Activated CD8-positive, alpha-beta T cell treated with anti-CD3 and anti-CD28 coated beads for 36 hours (primary cell): ENCODE measurements around the gene FCN2. TPM values are rescaled to one million over a fixed set of nuclear protein-coding genes. Genes with fewer than 3 reads are reported as not detected.

Experiments used
- ATAC-seq: fragments of 200-7000 bp; cut with Tn5 transposase; one replicate; pipeline ENCODE4 v1.10.0; 2021; ENCODE audit warnings: mild to moderate bottlenecking, moderate library complexity
- CTCF ChIA-PET: fragments of 350-600 bp; sonication (Branson Sonifier 250); formaldehyde crosslinking; loops from one replicate; lab custom pipeline; 2021; ENCODE audit warnings: antibody characterized with exemption; lab: Charles Lee
- POLR2A ChIA-PET: fragments of 350-600 bp; sonication (Branson Sonifier 250); formaldehyde crosslinking; loops from one replicate; lab custom pipeline; 2021; ENCODE audit warnings: antibody characterized with exemption; lab: Charles Lee
- DNase-seq: peaks from one replicate; pipeline ENCODE4 v3.0.0-alpha.2; 2020
- H3K27ac Mint-ChIP-seq: one replicate; pipeline ENCODE4 v1.8.0; 2021; ENCODE audit warnings: mild to moderate bottlenecking, mixed read lengths
- H3K27me3 Mint-ChIP-seq: one replicate; pipeline ENCODE4 v1.8.0; 2021; ENCODE audit warnings: mixed read lengths
- H3K36me3 Mint-ChIP-seq: one replicate; pipeline ENCODE4 v1.8.0; 2021; ENCODE audit warnings: low read depth, mixed read lengths
- H3K4me1 Mint-ChIP-seq: one replicate; pipeline ENCODE4 v1.8.0; 2021; ENCODE audit warnings: low read depth, mixed read lengths
- H3K4me3 Mint-ChIP-seq: one replicate; pipeline ENCODE4 v1.8.0; 2021; ENCODE audit warnings: mild to moderate bottlenecking, moderate library complexity, mixed read lengths
- H3K9me3 Mint-ChIP-seq: one replicate; pipeline ENCODE4 v1.8.0; 2021; ENCODE audit warnings: mixed read lengths
- intact Hi-C: fragments of 100-400 bp; cut with micrococcal nuclease; formaldehyde crosslinking; loops from one replicate; pipeline ENCODE4 v1.10.0; 2022
- total RNA-seq, 2 experiments: library from RNA; stranded (reverse); gene quantifications; one replicate each; pipeline ENCODE4 v1.2.3, GENCODE V29; 2021
- TF ChIP-seq, protein P1 (sequence below): fragments of 200-600 bp; IDR thresholded peaks from one replicate; pipeline ENCODE4 v1.8.0; 2022; ENCODE audit warnings: antibody characterized with exemption, mild to moderate bottlenecking

The FCN2 gene
- total RNA-seq, 2 experiments from 2014 or later: not detected

DNA sequence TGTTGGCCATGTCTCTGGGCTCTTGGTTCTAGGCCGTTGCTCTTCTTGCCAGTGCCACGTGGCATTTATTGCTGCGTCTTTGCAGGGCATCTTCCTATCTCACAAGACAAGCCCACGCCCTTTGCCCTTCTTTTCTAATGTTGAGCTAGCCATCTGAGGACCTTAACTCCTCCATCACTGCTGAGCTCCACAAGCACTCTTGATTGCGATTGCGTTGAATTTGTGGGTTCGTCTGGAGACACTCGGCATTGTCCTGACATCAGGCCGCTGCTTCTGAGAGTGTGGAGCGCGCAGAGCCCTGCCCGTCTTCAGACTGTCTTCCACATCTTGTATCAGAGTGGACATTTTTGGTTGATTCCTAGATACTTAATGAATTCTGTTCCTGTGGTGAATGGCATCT is 51.6 kb downstream of the FCN2 start:
- no peak overlapping the region for H3K27ac Mint-ChIP-seq
- H3K9me3 Mint-ChIP-seq: no peaks in the 10 kb centered on the region
- H3K4me3 Mint-ChIP-seq: no peak overlapping the region
- H3K27me3 Mint-ChIP-seq: peaks cover 5% of the 10 kb centered on the region
- H3K36me3 Mint-ChIP-seq: no peaks in the 10 kb centered on the region
- no peak for ATAC-seq
- TF ChIP-seq, protein P1, sequence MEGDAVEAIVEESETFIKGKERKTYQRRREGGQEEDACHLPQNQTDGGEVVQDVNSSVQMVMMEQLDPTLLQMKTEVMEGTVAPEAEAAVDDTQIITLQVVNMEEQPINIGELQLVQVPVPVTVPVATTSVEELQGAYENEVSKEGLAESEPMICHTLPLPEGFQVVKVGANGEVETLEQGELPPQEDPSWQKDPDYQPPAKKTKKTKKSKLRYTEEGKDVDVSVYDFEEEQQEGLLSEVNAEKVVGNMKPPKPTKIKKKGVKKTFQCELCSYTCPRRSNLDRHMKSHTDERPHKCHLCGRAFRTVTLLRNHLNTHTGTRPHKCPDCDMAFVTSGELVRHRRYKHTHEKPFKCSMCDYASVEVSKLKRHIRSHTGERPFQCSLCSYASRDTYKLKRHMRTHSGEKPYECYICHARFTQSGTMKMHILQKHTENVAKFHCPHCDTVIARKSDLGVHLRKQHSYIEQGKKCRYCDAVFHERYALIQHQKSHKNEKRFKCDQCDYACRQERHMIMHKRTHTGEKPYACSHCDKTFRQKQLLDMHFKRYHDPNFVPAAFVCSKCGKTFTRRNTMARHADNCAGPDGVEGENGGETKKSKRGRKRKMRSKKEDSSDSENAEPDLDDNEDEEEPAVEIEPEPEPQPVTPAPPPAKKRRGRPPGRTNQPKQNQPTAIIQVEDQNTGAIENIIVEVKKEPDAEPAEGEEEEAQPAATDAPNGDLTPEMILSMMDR: no peak
- ChIA-PET POLR2A (no interaction called here), CTCF (no interaction called here)
- H3K4me1 Mint-ChIP-seq: no peaks in the 10 kb centered on the region
- intact Hi-C loops: no loop called here
- DNase-seq: no peak

DNA sequence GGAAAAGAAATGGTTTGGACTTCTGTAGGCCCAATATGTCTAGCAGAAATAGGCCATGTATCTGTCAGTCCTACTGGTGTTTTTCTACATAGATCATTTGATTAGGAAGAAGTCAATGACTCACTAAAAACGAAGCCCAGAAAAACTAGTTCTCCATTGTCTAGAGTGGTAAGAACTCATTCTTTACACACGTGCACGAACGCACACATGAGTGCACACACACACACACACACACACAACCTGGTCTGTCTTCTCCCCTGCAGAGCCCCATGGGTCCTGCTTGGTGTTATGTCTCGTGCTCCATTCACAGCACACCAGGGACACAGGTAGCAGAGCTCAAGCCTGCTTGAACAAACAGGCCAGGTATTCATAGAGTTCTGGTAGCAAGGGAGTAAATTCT is 52.0 kb downstream of the FCN2 start:
- CTCF ChIA-PET: no interaction called here
- Mint-ChIP-seq H3K27ac (no peak overlapping the region), H3K36me3 (no peaks in the 10 kb centered on the region), H3K27me3 (peaks cover 5% of the 10 kb centered on the region), H3K4me3 (no peak overlapping the region), H3K4me1 (no peaks in the 10 kb centered on the region), H3K9me3 (no peaks in the 10 kb centered on the region)
- DNase-seq (no peak), ATAC-seq (no peak)
- POLR2A ChIA-PET: no interaction called here
- intact Hi-C loops: no loop called here
- TF ChIP-seq, protein P1: no peak

DNA sequence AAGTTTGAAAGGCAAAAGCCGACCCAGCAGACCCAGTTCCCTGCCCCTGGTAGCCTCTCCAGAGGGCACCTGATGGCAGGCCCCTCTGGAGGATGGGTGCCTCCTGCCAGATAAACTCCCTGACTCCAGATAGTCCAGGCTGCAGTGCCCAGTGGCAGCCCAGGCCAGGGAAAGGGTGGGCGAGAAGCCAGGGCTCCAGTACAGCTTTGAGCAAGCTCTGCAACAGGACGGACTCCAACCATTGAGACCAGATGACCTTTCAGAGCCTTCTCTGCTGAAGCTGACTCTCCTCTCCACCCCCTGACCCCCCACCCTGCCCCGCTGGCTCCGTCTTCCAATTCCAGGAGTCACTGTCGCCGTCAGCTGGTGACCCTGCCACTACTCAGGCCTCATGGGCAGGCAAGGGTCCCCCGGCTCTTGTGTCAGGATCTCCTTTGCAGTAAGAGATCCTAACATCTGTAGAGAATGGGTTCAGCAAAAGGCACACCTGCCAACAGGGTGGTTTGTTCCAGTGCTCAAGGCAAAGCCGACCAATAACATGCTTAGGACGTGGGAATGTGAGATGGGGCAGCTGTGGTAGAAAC is 52.6 kb downstream of the FCN2 start:
- DNase-seq: no peak
- Mint-ChIP-seq H3K36me3 (no peaks in the 10 kb centered on the region), H3K27ac (no peak overlapping the region), H3K27me3 (peaks cover 5% of the 10 kb centered on the region), H3K4me3 (no peak overlapping the region), H3K9me3 (no peaks in the 10 kb centered on the region), H3K4me1 (no peaks in the 10 kb centered on the region)
- POLR2A ChIA-PET: no interaction called here
- intact Hi-C loops: no loop called here
- ATAC-seq: no peak
- CTCF ChIA-PET: no interaction called here
- TF ChIP-seq, protein P1: no peak

DNA sequence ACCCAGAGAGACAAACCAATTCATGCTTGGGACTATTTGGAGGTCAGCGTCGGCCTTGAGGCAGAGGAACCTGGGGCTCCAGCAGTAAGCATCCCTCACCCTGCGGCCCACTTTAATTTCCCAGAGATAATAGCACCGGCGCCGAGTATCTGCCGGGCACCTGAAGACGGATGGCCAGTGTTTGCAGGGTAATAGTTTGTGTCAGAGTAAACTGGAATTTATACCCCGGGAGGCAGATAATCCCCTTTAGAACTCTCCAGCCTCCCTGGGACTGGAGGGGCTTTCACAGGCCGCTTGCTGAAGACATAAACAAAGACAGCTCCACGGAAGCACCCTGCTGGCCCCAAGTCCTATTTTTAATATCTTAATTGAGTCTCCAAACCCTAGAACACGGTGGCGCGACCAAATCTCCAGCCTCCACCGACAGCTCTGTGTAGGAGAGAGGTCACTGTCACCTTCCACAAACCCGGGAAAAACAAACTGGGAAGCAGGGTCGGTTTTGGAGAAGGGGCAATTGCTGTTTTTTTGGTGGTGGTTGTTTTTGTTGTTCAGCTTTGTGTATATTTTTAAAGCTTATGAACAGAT is 54.5 kb downstream of the FCN2 start:
- H3K27ac Mint-ChIP-seq: no peak overlapping the region
- no peak for ATAC-seq
- intact Hi-C loops: no loop called here
- peaks cover 3% of the 10 kb centered on the region for H3K27me3 Mint-ChIP-seq
- DNase-seq: no peak
- H3K9me3 Mint-ChIP-seq: no peaks in the 10 kb centered on the region
- CTCF ChIA-PET: no interaction called here
- POLR2A ChIA-PET: no interaction called here
- H3K4me1 Mint-ChIP-seq: no peaks in the 10 kb centered on the region
- no peak overlapping the region for H3K4me3 Mint-ChIP-seq
- TF ChIP-seq, protein P1: no peak
- no peaks in the 10 kb centered on the region for H3K36me3 Mint-ChIP-seq

DNA sequence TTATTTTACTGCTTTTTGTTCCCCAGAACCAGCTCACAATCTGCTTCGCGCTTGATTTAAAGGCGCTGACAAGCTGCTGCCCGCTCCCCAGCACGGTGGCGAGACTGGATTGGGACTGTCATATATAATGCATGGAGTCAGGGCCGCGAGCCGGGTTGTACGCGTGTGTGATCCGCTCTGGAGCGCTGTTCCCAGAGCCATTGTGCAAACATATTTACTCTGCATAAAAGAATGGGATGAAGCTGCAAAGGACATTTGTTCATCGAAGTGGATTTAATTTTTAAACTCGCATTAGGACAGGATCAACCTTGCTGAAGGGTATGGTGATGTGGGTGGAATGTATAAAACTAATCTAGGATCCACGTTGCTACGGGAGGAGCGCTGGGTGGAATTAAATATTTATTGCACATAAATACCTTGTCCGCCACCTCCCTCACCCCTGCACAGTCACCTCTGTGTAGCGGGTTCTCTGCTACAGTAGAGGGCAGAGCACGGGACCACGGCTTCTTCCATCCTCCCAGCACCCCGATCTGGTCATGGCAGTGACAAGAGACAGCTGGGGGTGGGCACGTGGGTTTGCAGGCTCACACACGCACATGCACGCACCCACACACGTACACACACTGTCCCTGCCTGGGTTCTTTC is 55.2 kb downstream of the FCN2 start:
- Mint-ChIP-seq H3K36me3 (no peaks in the 10 kb centered on the region), H3K4me3 (no peak overlapping the region), H3K9me3 (no peaks in the 10 kb centered on the region), H3K27ac (no peak overlapping the region), H3K4me1 (no peaks in the 10 kb centered on the region), H3K27me3 (no peaks in the 10 kb centered on the region)
- TF ChIP-seq, protein P1: no peak
- DNase-seq: no peak
- ChIA-PET POLR2A (no interaction called here), CTCF (no interaction called here)
- intact Hi-C loops: no loop called here
- no peak for ATAC-seq
